GM18873 (cell line): ENCODE results near the gene DAZAP2.
A peak's percentile ranks its signal among the peaks of the same experiment; 100 is the strongest.
"Not testable (repeated sequence)": the region's sequence is repeated elsewhere in the genome, so short reads cannot be mapped to it uniquely, and the experiment has no call there.

Source experiments
- ATAC-seq: cut with Tn5 transposase; IDR thresholded peaks from one replicate; pipeline ENCODE4 v1.9.1; 2021; ENCODE audit warnings: mild to moderate bottlenecking, moderate library complexity, moderate number of reproducible peaks; ENCODE audit not compliant: unreplicated experiment, low FRiP score

Gene DAZAP2

DNA sequence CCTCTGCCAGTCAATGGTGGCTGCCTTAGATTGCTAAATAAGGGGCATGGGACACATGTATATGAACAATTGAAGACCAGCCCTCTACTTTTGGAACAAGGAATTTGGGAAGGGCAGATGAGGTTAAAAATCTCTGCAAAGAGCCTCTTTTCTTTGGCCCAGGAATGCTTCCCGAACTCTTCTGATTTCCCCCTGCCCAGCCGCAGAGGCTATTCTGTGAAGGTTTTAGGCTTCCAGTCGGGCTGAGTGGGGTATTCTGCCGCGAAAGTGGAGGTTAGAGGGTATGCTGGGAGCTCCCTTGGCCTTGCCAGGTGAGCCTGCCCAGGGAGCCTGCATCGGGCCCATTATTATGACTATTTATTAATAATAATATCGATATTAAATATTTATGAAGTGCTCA, 22.0 kb upstream of the DAZAP2 start:
- ATAC-seq = no peak

DNA sequence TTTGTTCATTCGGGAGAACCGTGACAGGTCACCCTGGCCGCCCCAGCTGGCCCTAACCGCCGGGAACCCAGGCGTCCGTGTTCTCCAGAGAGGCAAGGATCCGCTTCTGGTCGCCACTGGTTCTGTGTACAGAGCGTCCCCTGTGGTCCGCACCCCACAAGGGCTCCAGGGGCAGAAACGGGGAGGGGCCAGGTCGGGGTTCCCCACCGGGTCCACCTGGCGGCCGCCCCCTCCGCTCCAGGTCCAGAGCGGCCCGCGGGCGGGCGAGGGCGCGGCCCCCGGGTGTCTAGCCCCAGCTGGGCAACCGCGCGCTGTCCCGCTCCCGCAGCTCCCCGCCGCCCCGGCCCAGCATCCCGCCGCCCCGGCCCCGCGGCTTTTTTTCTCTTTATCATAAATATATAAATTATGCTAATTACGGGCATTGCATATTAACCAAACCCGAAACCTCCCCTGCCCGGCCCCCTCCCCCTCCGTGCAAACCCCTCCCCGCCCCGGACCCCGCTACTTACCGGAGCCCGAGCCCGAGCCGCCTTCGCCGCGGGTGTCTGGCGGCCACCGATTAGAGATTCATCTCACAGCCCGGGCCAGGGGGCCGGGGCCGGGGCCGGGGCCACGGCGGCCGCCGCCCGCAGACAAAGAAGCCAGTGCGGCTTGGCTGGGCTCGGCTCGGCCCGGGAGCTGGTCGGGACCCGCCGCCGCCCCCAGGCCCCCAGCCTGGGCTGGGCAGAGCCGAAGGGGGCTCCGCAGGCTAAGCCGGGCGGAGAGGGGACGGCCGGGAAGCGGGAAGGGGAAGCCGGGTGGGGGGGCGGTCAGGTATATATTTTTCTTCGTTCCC, 21.3 kb upstream of the DAZAP2 start:
- no peak for ATAC-seq

GRCh38 chr12:51217968-51218606, 20.5 kb upstream of the DAZAP2 start, which contains the start of gene POU6F1:
POU6F1 (minus strand) TSS chr12:51218062; CDS start chr12:51206836, 11,226 bp downstream.
- ATAC-seq = peak; percentile 45

DNA sequence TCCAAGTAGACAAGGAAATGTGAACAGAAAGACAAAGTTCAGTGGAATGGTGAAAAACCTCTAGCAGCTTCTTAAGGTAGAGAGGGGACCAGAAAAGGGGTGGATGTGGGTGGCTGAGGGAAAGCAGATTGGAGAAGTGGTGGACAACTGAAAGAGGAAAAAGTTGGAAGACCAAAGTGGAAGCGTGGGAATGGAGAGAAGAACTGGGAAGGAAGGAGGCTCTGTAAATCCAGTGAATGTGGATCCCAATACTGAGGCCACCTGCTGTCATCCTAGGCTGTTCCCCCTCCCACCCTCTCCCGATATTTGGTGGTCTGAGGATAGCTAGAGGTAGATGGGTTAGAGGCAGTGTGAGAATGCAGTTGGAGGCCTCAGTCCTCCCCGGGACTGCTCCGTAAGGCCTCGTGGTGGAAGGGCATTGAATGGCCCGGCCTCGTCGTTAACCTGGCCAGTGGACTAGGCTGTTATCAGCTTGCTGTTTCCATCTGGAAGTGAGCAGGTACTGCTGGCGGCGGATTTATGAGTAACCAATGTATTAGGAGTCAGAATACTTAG, 19.9 kb upstream of the DAZAP2 start:
- no peak for ATAC-seq

DNA sequence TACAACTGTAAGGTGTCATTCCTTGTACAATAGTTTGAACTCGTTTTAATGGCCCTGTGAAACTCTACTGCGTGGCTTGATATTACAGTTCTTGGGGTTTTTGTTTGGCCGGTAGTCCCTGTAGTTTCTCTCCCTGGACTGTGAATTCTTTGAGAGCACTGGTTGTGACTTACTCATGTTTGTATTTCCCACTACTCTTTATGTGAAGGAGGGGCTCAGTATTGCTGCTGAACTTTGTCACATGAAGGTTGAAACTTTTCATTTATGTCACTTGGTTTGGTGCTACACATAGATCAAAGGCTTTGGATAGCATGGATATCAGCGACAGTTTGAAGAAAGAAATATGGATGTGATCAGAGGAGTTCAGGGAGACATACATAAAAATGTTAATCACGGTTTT, 19.3 kb upstream of the DAZAP2 start:
- ATAC-seq = no peak

- not testable (repeated sequence) for ATAC-seq
Observed at GRCh38 chr12:51219857-51220256, 18.8 kb upstream of the DAZAP2 start.

GRCh38 chr12:51222461-51222860, 16.2 kb upstream of the DAZAP2 start:
- ATAC-seq = no peak

DNA sequence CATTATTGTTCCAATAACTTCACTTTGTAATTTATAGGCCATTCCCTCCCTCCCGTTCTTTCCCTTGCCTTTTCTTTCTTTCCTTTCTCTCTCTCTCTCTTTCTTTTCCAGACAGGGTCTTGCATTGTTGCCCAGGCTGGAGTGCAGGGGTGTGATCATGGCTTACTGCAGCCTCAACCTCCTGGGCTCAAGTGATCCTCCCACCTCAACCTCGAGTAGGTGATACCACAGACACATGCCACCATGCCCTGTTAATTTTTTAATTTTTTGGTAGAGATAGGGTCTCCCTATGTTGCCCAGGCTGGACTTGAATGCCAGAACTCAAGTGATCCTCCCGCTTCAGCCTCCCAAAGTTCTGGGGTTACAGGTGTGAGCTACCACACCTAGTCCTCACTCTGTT, 14.0 kb upstream of the DAZAP2 start:
- ATAC-seq = no peak

DNA sequence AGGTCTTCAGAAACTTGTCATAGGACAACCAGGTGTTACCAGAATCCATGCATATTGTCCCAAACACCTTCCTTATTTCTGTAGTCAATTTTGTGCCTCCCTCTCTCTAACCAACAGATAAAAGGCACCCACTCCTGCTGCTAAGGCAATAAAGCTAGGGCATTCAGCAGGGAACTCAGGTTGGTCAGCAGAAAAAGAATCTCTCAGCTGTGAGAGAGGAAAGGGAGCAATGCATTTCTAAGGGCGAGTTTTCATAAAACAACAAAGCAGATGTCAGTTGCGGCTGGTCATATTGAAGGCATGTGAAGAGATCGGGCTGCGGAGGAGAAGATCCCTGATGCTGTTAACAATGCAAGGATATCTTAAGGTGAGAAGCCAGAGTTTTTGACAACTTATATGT, 13.4 kb upstream of the DAZAP2 start:
- ATAC-seq = no peak

- no peak for ATAC-seq
Observed at GRCh38 chr12:51225771-51226170, 12.9 kb upstream of the DAZAP2 start.

DNA sequence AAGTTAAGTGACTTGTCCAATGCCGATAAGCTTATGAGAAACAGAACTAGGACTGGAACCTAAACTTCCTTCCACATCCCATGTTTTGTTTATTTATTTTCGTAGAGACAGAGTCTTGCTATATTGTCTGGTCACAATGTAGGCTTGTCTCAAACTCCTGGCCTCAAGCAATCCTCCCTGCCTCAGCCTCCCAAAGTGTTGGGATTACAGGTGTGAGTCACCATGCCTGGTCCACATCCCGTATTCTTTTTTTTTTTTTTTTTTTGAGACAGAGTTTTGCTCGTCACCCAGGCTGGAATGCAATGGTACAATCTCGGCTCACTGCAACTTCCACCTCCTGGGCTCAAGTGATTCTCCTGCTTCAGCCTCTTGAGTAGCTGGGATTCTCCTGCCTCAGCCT, 11.5 kb upstream of the DAZAP2 start:
- not testable (repeated sequence) for ATAC-seq

- no peak for ATAC-seq
Observed at GRCh38 chr12:51227962-51228361, 10.7 kb upstream of the DAZAP2 start.

GRCh38 chr12:51229116-51229809, 9.4 kb upstream of the DAZAP2 start:
- no peak for ATAC-seq

- ATAC-seq = no peak
Observed at GRCh38 chr12:51232642-51233041, 6.0 kb upstream of the DAZAP2 start.

- ATAC-seq = no peak
Observed at GRCh38 chr12:51234530-51234929, 4.1 kb upstream of the DAZAP2 start.

DNA sequence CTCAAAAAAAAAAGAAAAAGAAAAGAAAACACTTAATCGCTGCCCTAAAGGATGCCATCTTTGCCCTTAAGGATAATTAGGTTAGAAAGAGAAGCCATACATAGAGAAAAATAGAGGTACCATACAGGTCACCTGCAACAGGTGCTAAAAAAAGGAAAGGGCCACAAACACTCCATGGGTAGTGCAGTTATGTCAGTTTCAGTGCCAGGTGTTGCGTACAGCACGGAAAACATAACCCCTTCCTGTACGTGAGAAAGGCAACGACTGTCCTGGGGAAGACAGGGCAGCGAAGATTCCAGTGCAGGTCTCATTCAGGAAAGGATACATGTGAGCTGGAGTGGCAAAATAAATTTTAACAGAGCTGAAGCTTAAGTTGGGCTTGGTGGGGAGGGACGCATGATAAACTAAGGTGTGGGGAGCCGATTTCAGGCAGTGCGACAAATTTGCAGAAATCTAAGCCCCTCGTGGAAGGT, 553 bp upstream of the DAZAP2 start:
- no peak for ATAC-seq

GRCh38 chr12:51240971-51241370, 2.3 kb downstream of the DAZAP2 start:
- no peak for ATAC-seq

GRCh38 chr12:51242120-51242519, 3.5 kb downstream of the DAZAP2 start:
- ATAC-seq = no peak

GRCh38 chr12:51242876-51243275, 4.2 kb downstream of the DAZAP2 start:
- ATAC-seq = no peak

- no peak for ATAC-seq
Observed at GRCh38 chr12:51244269-51244668, 5.6 kb downstream of the DAZAP2 start.
